K562 (cell line): ENCODE results near the gene ARMH1. TPM values are rescaled to one million over a fixed set of nuclear protein-coding genes. Genes with fewer than 3 reads are reported as not detected.

ENCODE experiments used
- ATAC-seq: fragments of 200-7000 bp; cut with Tn5 transposase; 3 replicates; pipeline ENCODE4 v1.9.1; 2020; ENCODE audit warnings: moderate library complexity
- BruUV-seq: library from RNA; stranded (reverse); fragments of 400-500 nt; replicated peaks from 2 replicates; lab custom pipeline; 2021; lab: Mats Ljungman, UMichigan
- CTCF ChIA-PET: fragments of 300-600 bp; formaldehyde crosslinking; extraction: SDS; loops from one replicate; lab custom pipeline; 2021; ENCODE audit warnings: low intra/inter-chr PET ratio; lab: Yijun Ruan, JAX
- POLR2A ChIA-PET: fragments of 300-600, 350-650 bp; sonication (Branson Sonifier 250); formaldehyde crosslinking; extraction: SDS; loops from one replicate; lab custom pipeline; 2021; ENCODE audit warnings: antibody characterized with exemption, inconsistent platforms; lab: Yijun Ruan, JAX
- DNase-seq, 4 experiments: peaks; one replicate each; pipeline versions ENCODE4 v3.0.0 to v3.0.0-alpha.2; 2011 to 2018; ENCODE audit warnings: low spot score in 3 of 4, mixed read lengths in 3 of 4; ENCODE audit errors: extremely low read depth in 1 of 4
- FAIRE-seq: peaks from 2 replicates; lab custom pipeline; 2011; peaks lifted over from hg19 to GRCh38; lab: Jason Lieb, UNC
- H2AFZ ChIP-seq: 2 replicates; pipeline ENCODE4 v1.6.0; 2011; ENCODE audit warnings: low read depth, low read length, control low read depth, inconsistent platforms
- H3K27ac ChIP-seq: fragments of 200-600 bp; 3 replicates; pipeline ENCODE4 v1.8.0; 2011; ENCODE audit warnings: low read depth, mild to moderate bottlenecking, control low read depth, inconsistent platforms, low read length, moderate library complexity, mixed read lengths; ENCODE audit errors: extremely low read depth
- H3K27me3 ChIP-seq, 2 experiments: fragments of 300-600 bp in 1 of 2; 2 replicates in 1 of 2; 3 replicates in 1 of 2; pipeline versions ENCODE4 v1.6.0 to v1.8.0; 2011; ENCODE audit warnings: inconsistent platforms in 2 of 2, low read length in 2 of 2, mild to moderate bottlenecking in 1 of 2, mixed read lengths in 1 of 2, moderate library complexity in 1 of 2; ENCODE audit not compliant: control insufficient read depth in 2 of 2, insufficient read depth in 2 of 2
- H3K36me3 ChIP-seq: fragments of 300-600 bp; 3 replicates; pipeline ENCODE4 v1.8.0; 2011; ENCODE audit warnings: mild to moderate bottlenecking, low read length, inconsistent platforms; ENCODE audit not compliant: control insufficient read depth, insufficient read depth
- H3K4me1 ChIP-seq, 2 experiments: fragments of 200-600 bp in 1 of 2; replicated peaks in 1 of 2; 2 replicates in 1 of 2; 3 replicates in 1 of 2; pipeline versions ENCODE4 v1.5.1 to v1.8.0; 2011; ENCODE audit warnings: inconsistent platforms in 2 of 2, low read length in 2 of 2, mild to moderate bottlenecking in 1 of 2, mixed read lengths in 1 of 2, moderate library complexity in 1 of 2; ENCODE audit not compliant: control insufficient read depth in 2 of 2, insufficient read depth in 2 of 2
- H3K4me2 ChIP-seq: 2 replicates; pipeline ENCODE4 v1.6.1; 2011; ENCODE audit warnings: low read length, control low read depth, inconsistent platforms, mixed read lengths; ENCODE audit not compliant: insufficient read depth
- H3K4me3 ChIP-seq: fragments of 200-600 bp; sonication (generic), shearing (Covaris generic); 2 replicates; pipeline ENCODE4 v1.5.1; 2016; ENCODE audit warnings: control low read depth, inconsistent platforms
- H3K79me2 ChIP-seq: fragments of 200-600 bp; 3 replicates; pipeline ENCODE4 v1.8.0; 2011; ENCODE audit warnings: low read length, inconsistent platforms; ENCODE audit not compliant: control insufficient read depth, insufficient read depth
- H3K9ac ChIP-seq, 2 experiments: 2 replicates each; pipeline versions ENCODE4 v1.6.0 to v1.6.1; 2011; ENCODE audit warnings: low read depth in 2 of 2, low read length in 2 of 2, control low read depth in 1 of 2, inconsistent platforms in 1 of 2, mild to moderate bottlenecking in 1 of 2, mixed read lengths in 1 of 2; ENCODE audit not compliant: insufficient read depth in 1 of 2
- H3K9me1 ChIP-seq: one replicate; pipeline ENCODE4 v1.6.0; 2011; ENCODE audit warnings: inconsistent platforms, mild to moderate bottlenecking, low read length, moderate library complexity; ENCODE audit not compliant: control insufficient read depth, insufficient read depth
- H3K9me3 ChIP-seq: replicated peaks from 2 replicates; pipeline ENCODE4 v1.5.1; 2011; ENCODE audit warnings: low read depth, low read length, inconsistent platforms; ENCODE audit not compliant: control insufficient read depth, insufficient read depth
- H4K20me1 ChIP-seq: replicated peaks from 2 replicates; pipeline ENCODE4 v1.6.1; 2011; ENCODE audit warnings: low read length, inconsistent platforms, mixed read lengths; ENCODE audit not compliant: control insufficient read depth, insufficient read depth
- DMBX1 ChIP-seq: fragments of 250-450 bp; sonication (Bioruptor Pico); IDR thresholded peaks from 2 replicates; pipeline ENCODE4 v1.8.0; 2022; ENCODE audit warnings: inconsistent platforms, mild to moderate bottlenecking, moderate library complexity, borderline replicate concordance
- FOXA1 ChIP-seq: fragments of 450-650 bp; IDR thresholded peaks from 2 replicates; pipeline ENCODE4 v1.6.1; 2016; ENCODE audit warnings: mild to moderate bottlenecking, borderline replicate concordance
- JUN ChIP-seq, 2 experiments: sonication (generic) in 1 of 2; formaldehyde crosslinking in 1 of 2; IDR thresholded peaks; 2 replicates each; pipeline versions ENCODE4 v1.6.1 to v1.8.0; 2012 to 2022; ENCODE audit warnings: borderline replicate concordance in 2 of 2, mild to moderate bottlenecking in 2 of 2, improper control_type of control experiment in 1 of 2, low read depth in 1 of 2, low read length in 1 of 2, missing genetic modification reagents in 1 of 2
- JUND ChIP-seq, 2 experiments: IDR thresholded peaks; 2 replicates in 1 of 2; 3 replicates in 1 of 2; pipeline ENCODE4 v1.6.1; 2011; ENCODE audit warnings: borderline replicate concordance in 2 of 2, low read depth in 2 of 2, low read length in 2 of 2, improper control_type of control experiment in 1 of 2, missing biosample characterization in 1 of 2, missing genetic modification characterization in 1 of 2, missing genetic modification reagents in 1 of 2
- MTA3 ChIP-seq: fragments of 450-650 bp; formaldehyde crosslinking; IDR thresholded peaks from 2 replicates; pipeline ENCODE4 v1.6.1; 2017; ENCODE audit warnings: mild to moderate bottlenecking, borderline replicate concordance
- NR1H2 ChIP-seq: sonication (generic); formaldehyde crosslinking; IDR thresholded peaks from 2 replicates; pipeline ENCODE4 v1.4.0; 2020; ENCODE audit warnings: mild to moderate bottlenecking, missing genetic modification reagents
- RB1 ChIP-seq: fragments of 450-650 bp; IDR thresholded peaks from 2 replicates; pipeline ENCODE4 v1.6.1; 2017; ENCODE audit warnings: low read depth, mild to moderate bottlenecking
- RFX5 ChIP-seq: IDR thresholded peaks from 2 replicates; pipeline ENCODE4 v1.6.1; 2011; ENCODE audit warnings: low read depth, mild to moderate bottlenecking, improper control_type of control experiment, low read length
- SMC3 ChIP-seq: conservative IDR thresholded peaks from 2 replicates; pipeline ENCODE4 v1.6.1; 2011; ENCODE audit warnings: low read depth, low read length, improper control_type of control experiment; ENCODE audit not compliant: insufficient read depth
- ZNF184 ChIP-seq: sonication (generic); formaldehyde crosslinking; IDR thresholded peaks from 2 replicates; pipeline ENCODE4 v1.5.0; 2020; ENCODE audit warnings: missing genetic modification reagents
- ZNF316 ChIP-seq: fragments of 450-650 bp; IDR thresholded peaks from 2 replicates; pipeline ENCODE4 v1.6.1; 2016
- whole genome bisulfite sequencing: fragments of 100-300 bp; shearing (Covaris generic); methylation state at CpG from one replicate; pipeline ENCODE4 v1.1.6; 2016; ENCODE audit warnings: low coverage, mixed read lengths; ENCODE audit not compliant: insufficient coverage; ENCODE audit errors: missing lambda C conversion rate; 5-methylcytosine and 5-hydroxymethylcytosine counted together
- in situ Hi-C: fragments of 300-500 bp; cut with MboI; formaldehyde crosslinking; loops from 4 replicates; pipeline ENCODE4 v1.15.0; 2018; ENCODE audit warnings: inconsistent platforms, mixed read lengths
- intact Hi-C: fragments of 100-400 bp; cut with micrococcal nuclease; formaldehyde crosslinking; loops from 2 replicates; pipeline ENCODE4 v1.14.2; 2022
- polyA plus RNA-seq, 8 experiments: library from polyadenylated mRNA; depleted of rRNA in 4 of 8; stranded (reverse) in 5 of 8; unstranded in 3 of 8; fragments of >200 nt; fragmentation: Nextera tagmentation in 2 of 8; fragmentation: Illumina TruSeq in 1 of 8; extraction: Ambion mirVana in 2 of 8; extraction: Trizol in 1 of 8; gene quantifications; 2 replicates each; pipeline versions ENCODE4 v1.2.1 to v1.2.3, GENCODE V29; 2011 to 2014; ENCODE audit warnings: inconsistent platforms in 1 of 8, missing spikeins in 1 of 8
- total RNA-seq, 7 experiments: library from RNA; depleted of rRNA in 6 of 7; stranded (reverse); fragments of >200 nt in 6 of 7; fragmentation: Illumina TruSeq in 2 of 7; extraction: Trizol in 2 of 7; gene quantifications; 2 replicates each; pipeline versions ENCODE4 v1.2.1 to v1.2.3, GENCODE V29; 2011 to 2021; ENCODE audit warnings: low replicate concordance in 1 of 7
- TF ChIP-seq, protein P1 (sequence below), 2 experiments: IDR thresholded peaks in 1 of 2; conservative IDR thresholded peaks in 1 of 2; 2 replicates each; pipeline ENCODE4 v1.6.1; 2016; ENCODE audit warnings: low read depth in 2 of 2, mild to moderate bottlenecking in 1 of 2, missing compliant biosample characterization in 1 of 2, missing genetic modification characterization in 1 of 2, moderate library complexity in 1 of 2
- TF ChIP-seq, protein P2 (sequence below), 2 experiments: fragments of 450-650 bp in 1 of 2; sonication (generic) in 1 of 2; formaldehyde crosslinking in 1 of 2; IDR thresholded peaks in 1 of 2; conservative IDR thresholded peaks in 1 of 2; 2 replicates each; pipeline versions ENCODE4 v1.6.1 to v1.8.1; 2016 to 2023; ENCODE audit warnings: mild to moderate bottlenecking in 2 of 2, moderate library complexity in 2 of 2, inconsistent platforms in 1 of 2, missing genetic modification reagents in 1 of 2

The ARMH1 gene
- total and polyA plus RNA-seq, 9 of the 15 experiments (the other 6 are each of a cell fraction or from before 2014, with no cell fraction given), result 0.41 TPM; not detected in 8

DNA sequence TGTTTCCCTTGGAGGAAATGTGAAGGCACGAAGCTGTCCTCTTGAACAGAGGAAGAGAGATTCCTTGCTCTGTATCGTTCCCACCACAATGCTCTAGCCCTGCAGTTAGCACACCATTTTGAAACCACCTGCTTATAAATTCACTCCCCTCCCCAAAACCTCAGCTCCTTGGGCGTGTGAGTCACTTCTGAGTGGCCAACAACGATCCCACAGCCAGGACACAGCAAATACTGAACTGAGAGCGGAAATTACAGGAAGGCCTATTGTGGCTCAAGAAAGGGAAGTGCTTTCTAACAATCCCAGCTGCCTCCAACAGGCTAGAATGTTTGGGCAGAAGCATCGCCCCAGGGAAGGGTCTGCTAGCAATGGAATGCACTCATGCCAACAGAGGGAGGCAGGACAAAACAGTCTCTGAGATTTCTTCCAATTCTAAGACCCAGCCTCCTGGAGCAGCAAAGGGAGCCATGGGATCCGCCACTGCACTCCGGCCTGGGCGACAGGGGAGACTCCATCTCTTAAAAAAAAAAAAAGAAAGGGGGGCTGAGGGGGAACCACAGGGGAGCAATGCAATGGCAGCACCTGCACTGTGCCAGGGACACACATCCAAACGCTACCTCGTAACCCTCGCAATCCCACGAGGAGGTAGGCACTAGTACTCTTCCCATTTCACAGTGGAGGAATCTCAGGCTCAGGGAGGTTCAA, 2.1 kb upstream of the ARMH1 start (continued):
- TF ChIP-seq JUN (IDR thresholded peaks at IDR 0.05; ENCODE audit: borderline replicate concordance, low read depth, low read length), result 0 out of 2 replicates have a peak, but pooled peaks have one; percentile 75
- no peak for TF ChIP-seq JUN (CRISPR knock-in tag; IDR thresholded peaks at IDR 0.05; ENCODE audit: borderline replicate concordance)
- TF ChIP-seq JUND (IDR thresholded peaks at IDR 0.05; ENCODE audit: borderline replicate concordance, low read depth, low read length), result peak; percentile 69; the same call in 1 of the 2 replicates
- peak; percentile 68; the same call in 1 of the 3 replicates for TF ChIP-seq JUND (tag; IDR thresholded peaks at IDR 0.05; ENCODE audit: borderline replicate concordance, low read depth, low read length)
- TF ChIP-seq, all 486 proteins: peak for 12

DNA sequence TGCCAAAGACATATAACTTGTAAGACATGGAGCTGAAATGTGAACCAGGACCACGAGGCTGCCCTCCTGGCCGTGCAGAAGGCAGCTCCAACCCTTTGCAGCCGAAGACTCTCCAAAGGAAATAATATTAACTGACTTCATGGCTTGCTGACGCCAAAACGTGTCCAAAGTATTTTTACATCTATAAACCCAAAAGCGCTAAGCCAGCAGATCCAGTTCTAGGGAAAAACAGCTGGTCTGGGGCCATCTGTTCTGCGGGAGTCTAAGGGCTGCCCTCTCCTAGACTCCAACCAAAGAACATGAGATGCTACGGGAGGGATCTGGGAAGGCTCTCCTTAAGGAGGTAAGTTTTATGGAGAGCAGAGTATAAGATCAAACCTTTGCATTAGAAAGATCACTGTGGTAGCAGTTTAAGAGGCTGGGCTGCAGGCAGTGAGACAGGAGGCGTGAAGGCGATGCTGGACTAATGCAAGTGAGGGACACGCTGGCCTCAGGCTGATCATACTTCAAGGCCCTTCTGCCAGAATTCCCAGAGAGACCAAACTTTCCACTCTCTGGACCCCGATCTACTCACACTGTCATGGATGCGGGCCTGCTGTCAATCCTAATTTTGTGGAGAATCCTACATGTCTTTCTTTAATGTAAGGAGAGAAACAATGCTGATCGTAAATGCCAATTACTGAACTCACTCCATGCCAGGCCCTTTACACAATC, 1.4 kb upstream of the ARMH1 start:
- BruUV-seq, result no TSS peak
- peak overlapping the region; percentile 54; the same call in 1 of the 2 replicates for H3K4me3 ChIP-seq
- H3K79me2 ChIP-seq, result no peaks in the 10 kb centered on the region
- no peaks in the 10 kb centered on the region for H3K36me3 ChIP-seq
- intact Hi-C loops, result no loop called here
- ATAC-seq (no peak), DNase-seq (no peak), FAIRE-seq (no peak)
- peak overlapping the region; percentile 99 for H2AFZ ChIP-seq
- H3K4me2 ChIP-seq, result peak overlapping the region; percentile 88
- no peak overlapping the region for H3K27ac ChIP-seq
- in situ Hi-C loops, result no loop called here
- peak overlapping the region; percentile 52 to 89; a peak in 3 of 4 replicates for H3K9ac ChIP-seq
- 67% methylated on average over 14 of the region's 14 CpGs for WGBS
- H3K9me1 ChIP-seq, result peaks cover 4% of the 10 kb centered on the region
- ChIA-PET POLR2A (interaction anchor here (0.6 to 3.3 kb wide), 9 partner anchors 11 to 342 kb away, joined by 3 to 40 read pairs (median 5); no protein-coding TSS in a partner anchor), CTCF (no interaction called here)
- H4K20me1 ChIP-seq, result no peaks in the 10 kb centered on the region
- H3K4me1 ChIP-seq, result peaks cover 23 to 37% of the 10 kb centered on the region in 2 experiments
- no peaks in the 10 kb centered on the region for H3K27me3 ChIP-seq
- H3K9me3 ChIP-seq, result no peaks in the 10 kb centered on the region
- TF ChIP-seq NR1H2 (CRISPR knock-in tag) (0 out of 2 replicates have a peak, but pooled peaks have one; percentile 33), RB1 (no peak), DMBX1 (CRISPR knock-in tag) (no peak), MTA3 (no peak), RFX5 (no peak), ZNF316 (0 out of 2 replicates have a peak, but pooled peaks have one; percentile 28), ZNF184 (no peak), SMC3 (no peak), FOXA1 (no peak)
- TF ChIP-seq, protein P1, sequence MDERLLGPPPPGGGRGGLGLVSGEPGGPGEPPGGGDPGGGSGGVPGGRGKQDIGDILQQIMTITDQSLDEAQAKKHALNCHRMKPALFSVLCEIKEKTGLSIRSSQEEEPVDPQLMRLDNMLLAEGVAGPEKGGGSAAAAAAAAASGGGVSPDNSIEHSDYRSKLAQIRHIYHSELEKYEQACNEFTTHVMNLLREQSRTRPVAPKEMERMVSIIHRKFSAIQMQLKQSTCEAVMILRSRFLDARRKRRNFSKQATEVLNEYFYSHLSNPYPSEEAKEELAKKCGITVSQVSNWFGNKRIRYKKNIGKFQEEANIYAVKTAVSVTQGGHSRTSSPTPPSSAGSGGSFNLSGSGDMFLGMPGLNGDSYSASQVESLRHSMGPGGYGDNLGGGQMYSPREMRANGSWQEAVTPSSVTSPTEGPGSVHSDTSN (CRISPR knock-in tag; IDR thresholded peaks at IDR 0.05; ENCODE audit: low read depth), result no peak
- TF ChIP-seq, protein P1 (tag; conservative IDR thresholded peaks at IDR 0.05; ENCODE audit: low read depth), result no peak
- TF ChIP-seq, protein P2, sequence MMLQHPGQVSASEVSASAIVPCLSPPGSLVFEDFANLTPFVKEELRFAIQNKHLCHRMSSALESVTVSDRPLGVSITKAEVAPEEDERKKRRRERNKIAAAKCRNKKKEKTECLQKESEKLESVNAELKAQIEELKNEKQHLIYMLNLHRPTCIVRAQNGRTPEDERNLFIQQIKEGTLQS (IDR thresholded peaks at IDR 0.05), result no peak
- TF ChIP-seq, protein P2 (CRISPR knock-in tag; conservative IDR thresholded peaks at IDR 0.05), result no peak
